BLaER1 (cell line): ENCODE results near the gene RPS6KB2.
A peak's percentile ranks its signal among the peaks of the same experiment; 100 is the strongest.

Experiments
- H3K27ac ChIP-seq: shearing (Covaris generic); formaldehyde crosslinking; 2 replicates; pipeline ENCODE4 v1.8.1; 2022
- H3K27me3 ChIP-seq: shearing (Covaris generic); formaldehyde crosslinking; 2 replicates; pipeline ENCODE4 v1.8.1; 2022
- H3K36me3 ChIP-seq: shearing (Covaris generic); formaldehyde crosslinking; 2 replicates; pipeline ENCODE4 v1.8.1; 2022
- H3K4me1 ChIP-seq: shearing (Covaris generic); formaldehyde crosslinking; 2 replicates; pipeline ENCODE4 v1.8.1; 2022
- H3K4me2 ChIP-seq: shearing (Covaris generic); formaldehyde crosslinking; 2 replicates; pipeline ENCODE4 v1.8.1; 2022
- H3K4me3 ChIP-seq: shearing (Covaris generic); formaldehyde crosslinking; 2 replicates; pipeline ENCODE4 v1.8.1; 2022
- H3K9ac ChIP-seq: shearing (Covaris generic); formaldehyde crosslinking; 2 replicates; pipeline ENCODE4 v1.8.1; 2022
- H3K9me3 ChIP-seq: shearing (Covaris generic); formaldehyde crosslinking; 2 replicates; pipeline ENCODE4 v1.8.1; 2022
- H4K20me1 ChIP-seq: shearing (Covaris generic); formaldehyde crosslinking; 2 replicates; pipeline ENCODE4 v1.8.1; 2022
- Cebpa-rat ChIP-seq: shearing (Covaris generic); IDR thresholded peaks from 2 replicates; pipeline ENCODE4 v1.8.1; 2022

Gene RPS6KB2

GRCh38 chr11:67428052-67429001, at the start of gene RPS6KB2:
RPS6KB2 (plus strand) TSS chr11:67428494; CDS start chr11:67428546, 52 bp downstream.
- H4K20me1 ChIP-seq = peaks cover 44% of the 10 kb centered on the region
- H3K9ac ChIP-seq = peak within 1 kb of the TSS; percentile 94
- H3K27ac ChIP-seq = peak within 1 kb of the TSS; percentile 87
- no peaks in the 10 kb centered on the region for H3K9me3 ChIP-seq
- TF ChIP-seq Cebpa-rat = peak; percentile 73
- H3K4me2 ChIP-seq = peak within 1 kb of the TSS; percentile 87
- no peaks in the 10 kb centered on the region for H3K27me3 ChIP-seq
- H3K4me1 ChIP-seq = peaks cover 53% of the 10 kb centered on the region
- H3K4me3 ChIP-seq = peak within 1 kb of the TSS; percentile 92
- H3K36me3 ChIP-seq = peaks cover 41% of the 10 kb centered on the region

- TF ChIP-seq Cebpa-rat = no peak
- no peaks in the 10 kb centered on the region for H3K36me3 ChIP-seq
- H3K9ac ChIP-seq = no peak overlapping the region
- no peaks in the 10 kb centered on the region for H3K9me3 ChIP-seq
- peaks cover 44% of the 10 kb centered on the region for H3K27me3 ChIP-seq
- peaks cover 72% of the 10 kb centered on the region for H3K4me1 ChIP-seq
- H3K4me3 ChIP-seq = no peak overlapping the region
- peaks cover 13% of the 10 kb centered on the region for H4K20me1 ChIP-seq
- H3K4me2 ChIP-seq = peak overlapping the region; percentile 32
- H3K27ac ChIP-seq = no peak overlapping the region
Measured at GRCh38 chr11:67378544-67378943, 49.8 kb upstream of the RPS6KB2 start.

GRCh38 chr11:67379061-67380058, 48.9 kb upstream of the RPS6KB2 start:
- peaks cover 64% of the 10 kb centered on the region for H3K4me1 ChIP-seq
- H3K27ac ChIP-seq = no peak overlapping the region
- peaks cover 5% of the 10 kb centered on the region for H4K20me1 ChIP-seq
- TF ChIP-seq Cebpa-rat = no peak
- H3K9me3 ChIP-seq = no peaks in the 10 kb centered on the region
- peaks cover 36% of the 10 kb centered on the region for H3K27me3 ChIP-seq
- no peak overlapping the region for H3K4me3 ChIP-seq
- H3K9ac ChIP-seq = no peak overlapping the region
- H3K36me3 ChIP-seq = no peaks in the 10 kb centered on the region
- H3K4me2 ChIP-seq = peak overlapping the region; percentile 32

GRCh38 chr11:67381244-67381972, 46.9 kb upstream of the RPS6KB2 start:
- Histone ChIP-seq H3K36me3 (no peaks in the 10 kb centered on the region), H3K4me1 (peaks cover 47% of the 10 kb centered on the region), H3K4me3 (no peak overlapping the region), H3K9me3 (no peaks in the 10 kb centered on the region), H3K9ac (peak overlapping the region; percentile 34), H3K4me2 (peak overlapping the region; percentile 76), H3K27ac (peak overlapping the region; percentile 69), H4K20me1 (no peaks in the 10 kb centered on the region), H3K27me3 (peaks cover 19% of the 10 kb centered on the region)
- no peak for TF ChIP-seq Cebpa-rat

GRCh38 chr11:67382276-67383136, 45.8 kb upstream of the RPS6KB2 start:
- Histone ChIP-seq H3K9me3 (no peaks in the 10 kb centered on the region), H3K36me3 (no peaks in the 10 kb centered on the region), H4K20me1 (no peaks in the 10 kb centered on the region), H3K27ac (no peak overlapping the region), H3K4me3 (no peak overlapping the region), H3K27me3 (peaks cover 11% of the 10 kb centered on the region), H3K4me1 (peaks cover 44% of the 10 kb centered on the region), H3K9ac (no peak overlapping the region), H3K4me2 (peak overlapping the region; percentile 76; the same call in 1 of the 2 replicates)
- no peak for TF ChIP-seq Cebpa-rat

GRCh38 chr11:67384851-67385366, 43.4 kb upstream of the RPS6KB2 start:
- Histone ChIP-seq H3K4me2 (no peak overlapping the region), H3K27ac (no peak overlapping the region)
- TF ChIP-seq Cebpa-rat = no peak

GRCh38 chr11:67387069-67387468, 41.2 kb upstream of the RPS6KB2 start:
- Histone ChIP-seq H3K4me2 (no peak overlapping the region), H3K27ac (no peak overlapping the region), H4K20me1 (peaks cover 2% of the 10 kb centered on the region; the same call in 1 of the 2 replicates), H3K4me3 (no peak overlapping the region), H3K27me3 (peaks cover 6% of the 10 kb centered on the region; the same call in 1 of the 2 replicates), H3K36me3 (no peaks in the 10 kb centered on the region), H3K9me3 (no peaks in the 10 kb centered on the region), H3K9ac (peak overlapping the region; percentile 28; the same call in 1 of the 2 replicates), H3K4me1 (peaks cover 28% of the 10 kb centered on the region)
- TF ChIP-seq Cebpa-rat = no peak

More at GRCh38 chr11:67384851-67385366, 43.4 kb upstream of the RPS6KB2 start:
- Histone ChIP-seq H3K4me3 (no peak overlapping the region), H4K20me1 (no peaks in the 10 kb centered on the region), H3K36me3 (no peaks in the 10 kb centered on the region), H3K9ac (peak overlapping the region; percentile 32; the same call in 1 of the 2 replicates), H3K4me1 (peaks cover 33% of the 10 kb centered on the region), H3K27me3 (peaks cover 6% of the 10 kb centered on the region; the same call in 1 of the 2 replicates), H3K9me3 (no peaks in the 10 kb centered on the region)

GRCh38 chr11:67387518-67387917, 40.8 kb upstream of the RPS6KB2 start:
- no peaks in the 10 kb centered on the region for H3K9me3 ChIP-seq
- no peak overlapping the region for H3K4me3 ChIP-seq
- no peak overlapping the region for H3K4me2 ChIP-seq
- H3K4me1 ChIP-seq = peaks cover 27% of the 10 kb centered on the region
- TF ChIP-seq Cebpa-rat = no peak
- no peak overlapping the region for H3K27ac ChIP-seq
- 0 out of 2 replicates have a peak overlapping the region, but pooled peaks have one; percentile 28 for H3K9ac ChIP-seq
- peaks cover 7% of the 10 kb centered on the region for H4K20me1 ChIP-seq
- peaks cover 6% of the 10 kb centered on the region; the same call in 1 of the 2 replicates for H3K27me3 ChIP-seq
- H3K36me3 ChIP-seq = no peaks in the 10 kb centered on the region
